Right lobe of liver (tissue), 6 donors: ENCODE measurements around the gene E2F2. TPM values are rescaled to one million over a fixed set of nuclear protein-coding genes. Genes with fewer than 3 reads are reported as not detected.
A peak's percentile ranks its signal among the peaks of the same experiment; 100 is the strongest.

Experiments used
- ATAC-seq, 4 donors: fragments of 200-7000 bp; cut with Tn5 transposase; one replicate each; pipeline ENCODE4 v1.9.1; 2020; ENCODE audit warnings: mild to moderate bottlenecking in 4 of 4, moderate library complexity in 4 of 4
- DNase-seq, 3 donors: peaks; one replicate each; pipeline ENCODE4 v3.0.0-alpha.2; 2020
- H3K27ac ChIP-seq, 3 donors: fragments of 200-600 bp; one replicate each; pipeline ENCODE4 v1.8.0; 2022
- H3K27me3 ChIP-seq, 2 donors: fragments of 200-600 bp; one replicate each; pipeline ENCODE4 v1.8.0; 2022
- H3K36me3 ChIP-seq, 4 donors: fragments of 200-600 bp; sonication (generic) in 1 of 4; one replicate each; pipeline versions ENCODE4 v1.5.1 to v1.8.0; 2017 to 2022; ENCODE audit warnings: control low read depth in 1 of 4
- H3K4me1 ChIP-seq, 4 donors: fragments of 200-600 bp; sonication (generic) in 1 of 4; one replicate each; pipeline versions ENCODE4 v1.5.1 to v1.8.0; 2017 to 2022; ENCODE audit warnings: control low read depth in 1 of 4
- H3K4me3 ChIP-seq, 3 donors: fragments of 200-600 bp; one replicate each; pipeline ENCODE4 v1.8.0; 2022
- H3K9me3 ChIP-seq, 4 donors: fragments of 200-600 bp; sonication (generic) in 1 of 4; one replicate each; pipeline versions ENCODE4 v1.5.1 to v1.8.0; 2017 to 2022; ENCODE audit warnings: control low read depth in 1 of 4
- CTCF ChIP-seq, 4 donors: fragments of 200-600 bp in 3 of 4; fragments of 450-650 bp in 1 of 4; IDR thresholded peaks; one replicate each; pipeline versions ENCODE4 v1.5.1 to v1.8.0; 2016 to 2022; ENCODE audit warnings: antibody characterized with exemption in 4 of 4, mild to moderate bottlenecking in 2 of 4
- POLR2A ChIP-seq: fragments of 450-650 bp; IDR thresholded peaks from one replicate; pipeline ENCODE4 v1.6.1; 2017; ENCODE audit warnings: antibody characterized with exemption, mild to moderate bottlenecking
- WGBS: methylation state at CpG from one replicate; pipeline ENCODE4 v1.1.6; 2018; ENCODE audit warnings: low coverage, low lambda C conversion rate; ENCODE audit not compliant: insufficient coverage; ENCODE audit errors: missing lambda C conversion rate; 5-methylcytosine and 5-hydroxymethylcytosine counted together
- intact Hi-C, 2 donors: fragments of 100-400 bp; cut with DNase I; formaldehyde crosslinking; loops; one replicate each; pipeline versions ENCODE4 v1.11.2 to v1.14.1; 2022
- total RNA-seq, 6 experiments: library from RNA; depleted of rRNA in 2 of 6; stranded (reverse); fragments of >200 nt in 2 of 6; fragmentation: NEBNext Ultra II Directional in 3 of 6; extraction: Animal tissue kit (Norgen Biotek cat#: 25700) in 3 of 6; gene quantifications; one replicate each; pipeline versions ENCODE4 v1.1.0 to v1.2.4, GENCODE V29; 2016 to 2023
- donor health status: DM: no; HTN: yes; CAD: no.
- donor health status: DM: no; HTN: no; CAD: no.
- donor health status: DM: no; HTN: no; CAD: no.
- donor health status: DM: no; HTN: yes; CAD: no.
- donor health status: DM: no; HTN: yes; CAD: no.

E2F2 gene
- total RNA-seq, 6 experiments from 2014 or later: 0.18 to 1.2 (median 0.70) TPM

GRCh38 chr1:23551849-23552248 is 20.8 kb upstream of the E2F2 start:
- 72% methylated on average over 3 of the region's 4 CpGs for WGBS
- no peaks in the 10 kb centered on the region for H3K4me1 ChIP-seq

GRCh38 chr1:23548704-23549143 is 17.7 kb upstream of the E2F2 start:
- DNase-seq (no peak), ATAC-seq (peak in 2 of 4 donors; percentile 24 to 32)
- no peaks in the 10 kb centered on the region for H3K9me3 ChIP-seq
- no peaks in the 10 kb centered on the region for H3K27me3 ChIP-seq
- H3K27ac ChIP-seq: no peak overlapping the region
- no peaks in the 10 kb centered on the region for H3K4me1 ChIP-seq
- no peak overlapping the region for H3K4me3 ChIP-seq
- TF ChIP-seq CTCF (IDR thresholded peaks at IDR 0.05): no peak
- no peak for TF ChIP-seq POLR2A
- H3K36me3 ChIP-seq: no peaks in the 10 kb centered on the region
- intact Hi-C loops: loop anchor here in 1 of 2 donors (5.0 kb wide), 1 partner anchor 89 kb away; no protein-coding TSS in a partner anchor
- 35% methylated on average over 2 of the region's 9 CpGs for WGBS

More at GRCh38 chr1:23551849-23552248, 20.8 kb upstream of the E2F2 start:
- Histone ChIP-seq H3K4me3 (no peak overlapping the region), H3K9me3 (no peaks in the 10 kb centered on the region), H3K27me3 (no peaks in the 10 kb centered on the region), H3K36me3 (no peaks in the 10 kb centered on the region), H3K27ac (no peak overlapping the region)
- TF ChIP-seq CTCF (IDR thresholded peaks at IDR 0.05) (no peak), POLR2A (no peak)
- DNase-seq (no peak), ATAC-seq (no peak)
- intact Hi-C loops: no loop called here

GRCh38 chr1:23546897-23547584 is 16.0 kb upstream of the E2F2 start:
- no peak overlapping the region for H3K27ac ChIP-seq
- intact Hi-C loops: loop anchor here in 1 of 2 donors (5.0 kb wide), 1 partner anchor 90 kb away; no protein-coding TSS in a partner anchor
- no peaks in the 10 kb centered on the region for H3K27me3 ChIP-seq
- DNase-seq (no peak), ATAC-seq (no peak)
- no peaks in the 10 kb centered on the region for H3K36me3 ChIP-seq
- H3K4me1 ChIP-seq: peaks cover 0 to 2% (median 0%) of the 10 kb centered on the region in 4 donors
- no peaks in the 10 kb centered on the region for H3K9me3 ChIP-seq
- H3K4me3 ChIP-seq: no peak overlapping the region
- TF ChIP-seq POLR2A (no peak), CTCF (IDR thresholded peaks at IDR 0.05) (no peak)
- 72% methylated on average over 7 of the region's 8 CpGs for WGBS

- no peak for DNase-seq
- Histone ChIP-seq H3K27me3 (no peaks in the 10 kb centered on the region), H3K36me3 (no peaks in the 10 kb centered on the region), H3K4me3 (no peak overlapping the region), H3K4me1 (peaks cover 0 to 2% (median 0%) of the 10 kb centered on the region in 4 donors), H3K27ac (no peak overlapping the region), H3K9me3 (no peaks in the 10 kb centered on the region)
- ATAC-seq: no peak
- TF ChIP-seq POLR2A (no peak), CTCF (IDR thresholded peaks at IDR 0.05) (no peak)
- intact Hi-C loops: loop anchor here in 1 of 2 donors (5.0 kb wide), 1 partner anchor 91 kb away; no protein-coding TSS in a partner anchor
- WGBS: 80% methylated on average over 9 of the region's 9 CpGs
Observed at GRCh38 chr1:23545851-23546250, 14.8 kb upstream of the E2F2 start.
